CD4-positive, alpha-beta T cell (primary cell): ENCODE data around the gene CD37. TPM values are rescaled to one million over a fixed set of nuclear protein-coding genes. Genes with fewer than 3 reads are reported as not detected.

Source experiments
- ATAC-seq: fragments of 200-7000 bp; cut with Tn5 transposase; one replicate; pipeline ENCODE4 v1.10.0; 2022; ENCODE audit warnings: mild to moderate bottlenecking; ENCODE audit not compliant: poor library complexity
- CTCF ChIA-PET: fragments of 350-600 bp; sonication (Branson Sonifier 250); formaldehyde crosslinking; loops from one replicate; lab custom pipeline; 2021; ENCODE audit warnings: antibody characterized with exemption, inconsistent platforms; lab: Charles Lee
- POLR2A ChIA-PET: fragments of 350-600 bp; sonication (Branson Sonifier 250); formaldehyde crosslinking; loops from one replicate; lab custom pipeline; 2021; ENCODE audit warnings: antibody characterized with exemption, inconsistent platforms; lab: Charles Lee
- DNase-seq, 14 experiments: peaks; one replicate each; pipeline ENCODE4 v3.0.0-alpha.2; 2013 to 2020; ENCODE audit warnings: mixed read lengths in 2 of 14
- H3K27ac ChIP-seq, 2 donors: one replicate each; pipeline versions ENCODE4 v1.5.1 to v1.7.0; 2013; ENCODE audit warnings: low read length in 2 of 2, low read depth in 1 of 2, mild to moderate bottlenecking in 1 of 2
- H3K27me3 ChIP-seq, 2 experiments: 1 replicate in 1 of 2; 2 replicates in 1 of 2; pipeline versions ENCODE4 v1.6.1 to v1.7.0; 2013; ENCODE audit warnings: low read length in 2 of 2, control low read depth in 1 of 2, mild to moderate bottlenecking in 1 of 2, moderate library complexity in 1 of 2; ENCODE audit not compliant: insufficient read depth in 2 of 2, control insufficient read depth in 1 of 2
- H3K36me3 ChIP-seq: one replicate; pipeline ENCODE4 v1.6.1; 2013; ENCODE audit warnings: low read length, control low read depth; ENCODE audit not compliant: insufficient read depth
- H3K4me1 ChIP-seq: one replicate; pipeline ENCODE4 v1.6.1; 2013; ENCODE audit warnings: low read length, control low read depth; ENCODE audit not compliant: insufficient read depth
- H3K4me3 ChIP-seq: one replicate; pipeline ENCODE4 v1.5.1; 2013; ENCODE audit warnings: mild to moderate bottlenecking, low read length, moderate library complexity
- H3K9me3 ChIP-seq, 2 experiments: 1 replicate in 1 of 2; 2 replicates in 1 of 2; pipeline versions ENCODE4 v1.6.1 to v1.7.0; 2013; ENCODE audit warnings: low read length in 2 of 2, mild to moderate bottlenecking in 2 of 2, control low read depth in 1 of 2, moderate library complexity in 1 of 2; ENCODE audit not compliant: control insufficient read depth in 1 of 2, insufficient read depth in 1 of 2
- H3K27ac Mint-ChIP-seq: one replicate; pipeline ENCODE4 v1.8.0; 2020; ENCODE audit warnings: mixed read lengths
- H3K27me3 Mint-ChIP-seq: one replicate; pipeline ENCODE4 v1.8.0; 2021; ENCODE audit warnings: mixed read lengths
- H3K36me3 Mint-ChIP-seq: one replicate; pipeline ENCODE4 v1.8.0; 2021; ENCODE audit warnings: low read depth, mixed read lengths
- H3K4me1 Mint-ChIP-seq: one replicate; pipeline ENCODE4 v1.8.0; 2021; ENCODE audit warnings: low read depth, mixed read lengths
- H3K4me3 Mint-ChIP-seq: one replicate; pipeline ENCODE4 v1.8.0; 2020; ENCODE audit warnings: mild to moderate bottlenecking, mixed read lengths
- H3K9me3 Mint-ChIP-seq: one replicate; pipeline ENCODE4 v1.8.0; 2020; ENCODE audit warnings: mixed read lengths
- intact Hi-C, 2 experiments: fragments of 100-400 bp; cut with DNase I in 1 of 2; cut with micrococcal nuclease in 1 of 2; formaldehyde crosslinking; loops; one replicate each; pipeline versions ENCODE4 v1.15.1 to v1.9.0; 2023 to 2025; cut with DNase I, micrococcal nuclease
- microRNA-seq: library from miRNA; unstranded; fragments of <30 nt; microRNA quantifications from one replicate; pipeline ENCODE4 v1.2.0, GENCODE V29; 2021; ENCODE audit warnings: borderline microRNAs expressed, borderline replicate concordance
- total RNA-seq, 174 experiments: library from RNA in 2 of 174; stranded (reverse) in 2 of 174; gene quantifications; one replicate each; pipeline ENCODE4 v1.2.3 and lab custom pipeline; 2021 to 2026
- TF ChIP-seq, protein P1 (sequence below): fragments of 200-600 bp; IDR thresholded peaks from one replicate; pipeline ENCODE4 v1.8.0; 2022; ENCODE audit warnings: antibody characterized with exemption, mild to moderate bottlenecking

Gene CD37
- total RNA-seq, 2 experiments from 2014 or later = 329 to 350 TPM

DNA sequence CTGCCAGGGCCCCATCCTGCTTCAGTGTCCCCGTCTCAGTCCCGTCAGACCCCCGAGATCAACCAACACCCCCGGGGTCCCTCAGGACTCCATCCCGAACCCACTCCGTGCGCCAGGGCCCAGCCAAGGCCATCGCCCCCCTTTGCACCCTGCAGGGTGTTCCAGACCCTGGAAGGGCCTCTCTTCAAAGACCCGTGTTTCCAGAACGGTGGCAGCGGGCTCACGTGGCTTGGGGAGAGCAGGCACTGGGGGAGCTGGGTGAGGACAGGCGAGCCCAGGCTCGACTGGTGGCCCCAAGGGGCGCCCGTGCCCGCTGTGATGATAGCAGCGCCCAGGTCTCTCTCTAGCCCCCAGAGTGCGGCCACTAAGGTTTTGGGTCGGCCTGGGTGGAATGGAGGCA lies 54.2 kb downstream of the CD37 start:
- intact Hi-C loops = no loop called here
- H3K4me1 Mint-ChIP-seq = peaks cover 19% of the 10 kb centered on the region

More for the DNA sequence above, 54.2 kb downstream of the CD37 start:
- DNase-seq (no peak), ATAC-seq (no peak)
- TF ChIP-seq, protein P1, sequence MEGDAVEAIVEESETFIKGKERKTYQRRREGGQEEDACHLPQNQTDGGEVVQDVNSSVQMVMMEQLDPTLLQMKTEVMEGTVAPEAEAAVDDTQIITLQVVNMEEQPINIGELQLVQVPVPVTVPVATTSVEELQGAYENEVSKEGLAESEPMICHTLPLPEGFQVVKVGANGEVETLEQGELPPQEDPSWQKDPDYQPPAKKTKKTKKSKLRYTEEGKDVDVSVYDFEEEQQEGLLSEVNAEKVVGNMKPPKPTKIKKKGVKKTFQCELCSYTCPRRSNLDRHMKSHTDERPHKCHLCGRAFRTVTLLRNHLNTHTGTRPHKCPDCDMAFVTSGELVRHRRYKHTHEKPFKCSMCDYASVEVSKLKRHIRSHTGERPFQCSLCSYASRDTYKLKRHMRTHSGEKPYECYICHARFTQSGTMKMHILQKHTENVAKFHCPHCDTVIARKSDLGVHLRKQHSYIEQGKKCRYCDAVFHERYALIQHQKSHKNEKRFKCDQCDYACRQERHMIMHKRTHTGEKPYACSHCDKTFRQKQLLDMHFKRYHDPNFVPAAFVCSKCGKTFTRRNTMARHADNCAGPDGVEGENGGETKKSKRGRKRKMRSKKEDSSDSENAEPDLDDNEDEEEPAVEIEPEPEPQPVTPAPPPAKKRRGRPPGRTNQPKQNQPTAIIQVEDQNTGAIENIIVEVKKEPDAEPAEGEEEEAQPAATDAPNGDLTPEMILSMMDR = no peak
- Mint-ChIP-seq H3K27ac (no peak overlapping the region), H3K27me3 (no peaks in the 10 kb centered on the region), H3K36me3 (no peaks in the 10 kb centered on the region), H3K9me3 (no peaks in the 10 kb centered on the region), H3K4me3 (no peak overlapping the region)
- Histone ChIP-seq H3K4me1 (peaks cover 23% of the 10 kb centered on the region), H3K27me3 (no peaks in the 10 kb centered on the region), H3K4me3 (no peak overlapping the region), H3K9me3 (no peaks in the 10 kb centered on the region), H3K36me3 (no peaks in the 10 kb centered on the region), H3K27ac (no peak overlapping the region)
- CTCF ChIA-PET = no interaction called here
- POLR2A ChIA-PET = interaction anchor here (2.2 kb wide), 1 partner anchor 80 kb away, joined by 5 read pairs; no protein-coding TSS in a partner anchor

Small RNA genes lying within 50 kb of the gene (microRNA-seq; reads per million reads assigned to microRNA genes)
- not detected for gene MIR4324

Other genes with a start within 250 kb of the CD37 start
- gene SNRNP70, start 250.0 kb upstream of the CD37 start, total RNA-seq = 100 to 1,000 TPM; 375 to 397 TPM
- gene LIN7B, start 221.0 kb upstream of the CD37 start, total RNA-seq = 1 to 10 TPM; 6.4 to 6.6 TPM
- gene C19orf73, start 216.3 kb upstream of the CD37 start, total RNA-seq = 1 to 10 TPM; 1.5 to 2.3 TPM
- gene PPFIA3, start 215.9 kb upstream of the CD37 start, total RNA-seq = 1 to 10 TPM; 2.0 to 2.8 TPM
- gene HRC, start 180.0 kb upstream of the CD37 start, total RNA-seq = not detected
- gene TRPM4, start 177.6 kb upstream of the CD37 start, total RNA-seq = not detected
- 1 to 10 TPM; 1.5 to 2.4 TPM for gene SLC6A16, start 10.2 kb upstream of the CD37 start, total RNA-seq
- not detected for gene TEAD2, start 27.0 kb downstream of the CD37 start, total RNA-seq
- gene DKKL1, start 28.5 kb downstream of the CD37 start, total RNA-seq = not detected
- not detected for gene KASH5, start 52.8 kb downstream of the CD37 start, total RNA-seq
- not detected for gene PTH2, start 88.0 kb downstream of the CD37 start, total RNA-seq
- not detected for gene GFY, start 90.0 kb downstream of the CD37 start, total RNA-seq
- gene SLC17A7, start 106.1 kb downstream of the CD37 start, total RNA-seq = not detected
- gene PIH1D1, start 116.4 kb downstream of the CD37 start, total RNA-seq = 100 to 1,000 TPM; 145 to 151 TPM
- 10 to 100 TPM; 25.1 to 25.8 TPM for gene ALDH16A1, start 117.8 kb downstream of the CD37 start, total RNA-seq
- 100 to 1,000 TPM; 311 to 325 TPM for gene FLT3LG, start 138.8 kb downstream of the CD37 start, total RNA-seq
- 1,000 to 10,000 TPM; 5,328 to 5,481 TPM for gene RPL13A, start 152.2 kb downstream of the CD37 start, total RNA-seq
- 1,000 to 10,000 TPM; 2,912 to 3,041 TPM for gene RPS11, start 161.0 kb downstream of the CD37 start, total RNA-seq
- 10 to 100 TPM; 50.2 to 52.5 TPM for gene FCGRT, start 177.3 kb downstream of the CD37 start, total RNA-seq
- gene RCN3, start 192.6 kb downstream of the CD37 start, total RNA-seq = 1 to 10 TPM; 4.8 to 7.8 TPM
- gene NOSIP, start 245.2 kb downstream of the CD37 start, total RNA-seq = 100 to 1,000 TPM; 202 to 203 TPM
- gene PRRG2, start 245.9 kb downstream of the CD37 start, total RNA-seq = under 1 TPM; 0.49 to 0.78 TPM